ENCODE measurements around the gene ECSIT. TPM values are rescaled to one million over a fixed set of nuclear protein-coding genes. Genes with fewer than 3 reads are reported as not detected.

Gene ECSIT
- polyA plus RNA-seq, 2 of the 4 experiments (the other 2 are of a cell fraction): 23.0 to 29.7 TPM

DNA sequence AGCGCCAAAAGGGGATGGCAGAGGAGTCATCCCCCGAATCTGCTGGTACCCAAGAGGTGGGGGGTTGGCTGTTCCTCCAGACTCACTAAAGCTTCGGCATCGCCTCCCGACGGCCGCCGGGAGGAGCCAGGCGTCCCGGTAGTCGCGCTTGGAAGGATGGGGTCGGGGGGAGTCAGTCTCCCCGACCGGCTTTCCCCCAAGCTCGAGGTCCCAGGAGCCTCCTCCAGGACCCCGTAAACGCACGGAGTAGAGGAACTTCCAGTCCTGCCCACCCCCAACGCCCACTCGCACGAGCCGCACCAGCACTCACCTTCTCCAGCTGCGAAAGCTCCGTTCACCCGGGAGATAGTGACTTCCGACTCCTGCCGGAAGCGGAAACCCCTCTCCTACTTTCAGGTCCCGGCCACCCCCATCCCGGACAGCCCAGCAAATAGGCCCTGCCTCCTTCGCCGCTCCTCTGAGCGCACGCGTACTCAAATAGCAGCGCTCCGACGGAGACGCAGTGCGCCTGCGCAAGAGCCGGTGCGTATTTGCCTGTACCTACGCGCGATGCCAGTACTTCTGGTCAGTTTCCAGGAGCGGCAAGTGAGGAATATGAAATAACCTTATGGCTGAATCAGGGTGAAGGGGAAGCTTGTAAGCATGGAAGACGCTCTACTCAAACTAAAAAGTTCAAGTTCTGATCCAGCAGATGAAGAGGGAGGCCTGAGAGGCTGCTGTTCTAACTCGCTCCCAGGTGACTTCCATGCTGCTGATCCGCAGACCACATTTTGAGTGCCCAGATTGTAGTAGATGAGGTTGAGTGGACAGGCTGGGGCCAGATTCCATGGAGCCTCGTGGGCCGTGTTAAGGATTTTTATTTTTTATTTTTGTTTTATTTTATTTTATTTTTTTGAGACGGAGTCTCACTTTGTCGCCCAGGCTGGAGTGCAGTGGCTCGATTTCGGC lies 30.2 kb upstream of the ECSIT start, which contains the start of gene ELOF1:
Gene ELOF1 (minus strand): TSS at position 350 of the 948 bp plus-strand sequence. CDS start 4,883 bp downstream, outside the sequence.
- H3K9me3 ChIP-seq: no peaks in the 10 kb centered on the region
- DNase-seq (ENCODE audit: low read depth in 1 of 2, low spot score in 1 of 2) (peak; percentile 94 to 97), FAIRE-seq (no peak), ATAC-seq (peak; percentile 99 to 100)
- CTCF ChIA-PET: interaction anchor here (0.7 to 2.1 kb wide), 6 partner anchors 13 to 100 kb away, joined by 3 to 11 read pairs (median 4); no protein-coding TSS in a partner anchor
- TF ChIP-seq, protein P1, sequence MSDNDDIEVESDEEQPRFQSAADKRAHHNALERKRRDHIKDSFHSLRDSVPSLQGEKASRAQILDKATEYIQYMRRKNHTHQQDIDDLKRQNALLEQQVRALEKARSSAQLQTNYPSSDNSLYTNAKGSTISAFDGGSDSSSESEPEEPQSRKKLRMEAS (IDR thresholded peaks at IDR 0.05): 0 out of 2 replicates have a peak, but pooled peaks have one; percentile 33
- TF ChIP-seq MAZ (IDR thresholded peaks at IDR 0.05; ENCODE audit: borderline replicate concordance, low read depth, low read length) (peak; percentile 64; the same call in 1 of the 2 replicates), MAFK (IDR thresholded peaks at IDR 0.05; ENCODE audit: partially characterized antibody) (no peak), POLR2A (IDR thresholded peaks at IDR 0.05; ENCODE audit: low read length) (peak; percentile 68), KDM5A (IDR thresholded peaks at IDR 0.05) (0 out of 2 replicates have a peak, but pooled peaks have one; percentile 20), PHF8 (IDR thresholded peaks at IDR 0.05; ENCODE audit: borderline replicate concordance, low read depth) (0 out of 2 replicates have a peak, but pooled peaks have one; percentile 7), JUN (IDR thresholded peaks at IDR 0.05) (peak in 1 of 2 experiments; percentile 73; a peak in 3 of 5 replicates), SREBF2 (IDR thresholded peaks at IDR 0.05) (no peak)
- TF ChIP-seq, protein P2, sequence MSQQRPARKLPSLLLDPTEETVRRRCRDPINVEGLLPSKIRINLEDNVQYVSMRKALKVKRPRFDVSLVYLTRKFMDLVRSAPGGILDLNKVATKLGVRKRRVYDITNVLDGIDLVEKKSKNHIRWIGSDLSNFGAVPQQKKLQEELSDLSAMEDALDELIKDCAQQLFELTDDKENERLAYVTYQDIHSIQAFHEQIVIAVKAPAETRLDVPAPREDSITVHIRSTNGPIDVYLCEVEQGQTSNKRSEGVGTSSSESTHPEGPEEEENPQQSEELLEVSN (IDR thresholded peaks at IDR 0.05; ENCODE audit: borderline replicate concordance, low read depth): peak; percentile 34; the same call in 1 of the 2 replicates
- TF ChIP-seq, protein P3, sequence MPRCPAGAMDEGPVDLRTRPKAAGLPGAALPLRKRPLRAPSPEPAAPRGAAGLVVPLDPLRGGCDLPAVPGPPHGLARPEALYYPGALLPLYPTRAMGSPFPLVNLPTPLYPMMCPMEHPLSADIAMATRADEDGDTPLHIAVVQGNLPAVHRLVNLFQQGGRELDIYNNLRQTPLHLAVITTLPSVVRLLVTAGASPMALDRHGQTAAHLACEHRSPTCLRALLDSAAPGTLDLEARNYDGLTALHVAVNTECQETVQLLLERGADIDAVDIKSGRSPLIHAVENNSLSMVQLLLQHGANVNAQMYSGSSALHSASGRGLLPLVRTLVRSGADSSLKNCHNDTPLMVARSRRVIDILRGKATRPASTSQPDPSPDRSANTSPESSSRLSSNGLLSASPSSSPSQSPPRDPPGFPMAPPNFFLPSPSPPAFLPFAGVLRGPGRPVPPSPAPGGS (IDR thresholded peaks at IDR 0.05): peak; percentile 58; the same call in 1 of the 3 replicates
- peak within 1 kb of the TSS; percentile 74 for H3K4me3 ChIP-seq
- H3K27ac ChIP-seq: peak within 1 kb of the TSS; percentile 79 to 88
- H3K4me2 ChIP-seq: peak within 1 kb of the TSS; percentile 82
- POLR2A ChIA-PET: interaction anchor here (0.6 to 1.7 kb wide), 7 partner anchors 9 to 50 kb away, joined by 3 to 7 read pairs (median 3); partner anchors contain the start of gene ECSIT
- WGBS (ENCODE audit: missing lambda C conversion rate): 4% methylated on average over 20 of the region's 57 CpGs
- H3K4me1 ChIP-seq: peaks cover 7% of the 10 kb centered on the region; the same call in 2 of the 3 replicates

DNA sequence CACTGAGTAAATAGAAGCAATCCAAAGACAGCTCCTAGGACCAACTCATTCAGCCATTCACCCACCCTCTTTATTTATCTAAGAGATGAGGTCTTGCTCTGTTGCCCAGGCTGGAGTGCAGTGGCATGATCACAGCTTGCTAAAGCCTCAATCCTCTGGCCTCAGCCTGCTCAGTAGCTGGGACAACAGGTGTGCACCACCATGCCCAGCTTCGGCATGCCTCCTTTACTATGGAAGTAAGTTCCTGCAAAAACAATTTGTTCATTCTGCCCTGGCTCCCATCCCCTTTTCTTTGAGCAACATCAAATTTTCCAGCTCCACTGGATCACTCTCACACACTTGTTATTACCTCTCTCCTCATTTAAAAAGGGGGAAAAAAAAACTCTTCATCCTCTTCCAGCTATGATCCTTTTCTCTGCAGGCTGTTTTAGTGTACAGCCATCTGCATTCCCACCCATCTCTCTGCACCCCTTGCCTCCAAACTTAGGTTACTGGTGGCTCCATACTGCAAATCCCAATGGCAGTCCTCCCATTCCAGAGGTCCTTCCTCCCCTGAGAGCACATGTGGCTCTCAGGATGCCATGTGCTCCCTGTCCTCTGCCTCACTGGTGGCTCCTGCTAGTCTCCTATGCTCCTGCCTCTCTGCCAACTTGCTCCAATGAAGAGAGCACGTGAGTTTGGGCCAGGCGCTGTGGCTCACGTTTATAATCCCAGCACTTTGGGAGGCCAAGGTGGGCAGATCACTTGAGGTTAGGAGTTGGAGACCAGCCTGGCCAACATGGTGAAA lies 27.9 kb upstream of the ECSIT start:
- Histone ChIP-seq H3K9me3 (no peaks in the 10 kb centered on the region), H3K4me3 (no peak overlapping the region), H3K4me2 (no peak overlapping the region), H3K4me1 (peaks cover 7% of the 10 kb centered on the region; the same call in 2 of the 3 replicates), H3K27ac (no peak overlapping the region)
- no peak for FAIRE-seq
- CTCF ChIA-PET: interaction anchor here (0.6 to 1.5 kb wide), 2 partner anchors 21 to 406 kb away, joined by 3 read pairs; no protein-coding TSS in a partner anchor
- DNase-seq (ENCODE audit: low read depth in 1 of 2, low spot score in 1 of 2): no peak
- 94% methylated on average over 3 of the region's 4 CpGs for WGBS (ENCODE audit: missing lambda C conversion rate)
- POLR2A ChIA-PET: no interaction called here
- no peak for ATAC-seq
- TF ChIP-seq BHLHE40 (IDR thresholded peaks at IDR 0.05; ENCODE audit: low read depth, low read length) (no peak), HDAC2 (IDR thresholded peaks at IDR 0.05) (no peak), ZNF302 (CRISPR knock-in tag; IDR thresholded peaks at IDR 0.05) (no peak), CBX8 (IDR thresholded peaks at IDR 0.05) (no peak), KDM5A (IDR thresholded peaks at IDR 0.05) (no peak), CBX2 (IDR thresholded peaks at IDR 0.05; ENCODE audit: borderline replicate concordance, low read depth) (no peak), HOXB5 (CRISPR knock-in tag; IDR thresholded peaks at IDR 0.05) (no peak), RARB (CRISPR knock-in tag; IDR thresholded peaks at IDR 0.05) (no peak), JUN (IDR thresholded peaks at IDR 0.05) (no peak), ZC3H11A (IDR thresholded peaks at IDR 0.05) (no peak)
- TF ChIP-seq, protein P4, sequence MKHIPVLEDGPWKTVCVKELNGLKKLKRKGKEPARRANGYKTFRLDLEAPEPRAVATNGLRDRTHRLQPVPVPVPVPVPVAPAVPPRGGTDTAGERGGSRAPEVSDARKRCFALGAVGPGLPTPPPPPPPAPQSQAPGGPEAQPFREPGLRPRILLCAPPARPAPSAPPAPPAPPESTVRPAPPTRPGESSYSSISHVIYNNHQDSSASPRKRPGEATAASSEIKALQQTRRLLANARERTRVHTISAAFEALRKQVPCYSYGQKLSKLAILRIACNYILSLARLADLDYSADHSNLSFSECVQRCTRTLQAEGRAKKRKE (CRISPR knock-in tag; IDR thresholded peaks at IDR 0.05; ENCODE audit: low read depth): no peak
- TF ChIP-seq, protein P5, sequence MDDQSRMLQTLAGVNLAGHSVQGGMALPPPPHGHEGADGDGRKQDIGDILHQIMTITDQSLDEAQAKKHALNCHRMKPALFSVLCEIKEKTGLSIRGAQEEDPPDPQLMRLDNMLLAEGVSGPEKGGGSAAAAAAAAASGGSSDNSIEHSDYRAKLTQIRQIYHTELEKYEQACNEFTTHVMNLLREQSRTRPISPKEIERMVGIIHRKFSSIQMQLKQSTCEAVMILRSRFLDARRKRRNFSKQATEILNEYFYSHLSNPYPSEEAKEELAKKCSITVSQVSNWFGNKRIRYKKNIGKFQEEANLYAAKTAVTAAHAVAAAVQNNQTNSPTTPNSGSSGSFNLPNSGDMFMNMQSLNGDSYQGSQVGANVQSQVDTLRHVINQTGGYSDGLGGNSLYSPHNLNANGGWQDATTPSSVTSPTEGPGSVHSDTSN (IDR thresholded peaks at IDR 0.05): no peak
- TF ChIP-seq, protein P6, sequence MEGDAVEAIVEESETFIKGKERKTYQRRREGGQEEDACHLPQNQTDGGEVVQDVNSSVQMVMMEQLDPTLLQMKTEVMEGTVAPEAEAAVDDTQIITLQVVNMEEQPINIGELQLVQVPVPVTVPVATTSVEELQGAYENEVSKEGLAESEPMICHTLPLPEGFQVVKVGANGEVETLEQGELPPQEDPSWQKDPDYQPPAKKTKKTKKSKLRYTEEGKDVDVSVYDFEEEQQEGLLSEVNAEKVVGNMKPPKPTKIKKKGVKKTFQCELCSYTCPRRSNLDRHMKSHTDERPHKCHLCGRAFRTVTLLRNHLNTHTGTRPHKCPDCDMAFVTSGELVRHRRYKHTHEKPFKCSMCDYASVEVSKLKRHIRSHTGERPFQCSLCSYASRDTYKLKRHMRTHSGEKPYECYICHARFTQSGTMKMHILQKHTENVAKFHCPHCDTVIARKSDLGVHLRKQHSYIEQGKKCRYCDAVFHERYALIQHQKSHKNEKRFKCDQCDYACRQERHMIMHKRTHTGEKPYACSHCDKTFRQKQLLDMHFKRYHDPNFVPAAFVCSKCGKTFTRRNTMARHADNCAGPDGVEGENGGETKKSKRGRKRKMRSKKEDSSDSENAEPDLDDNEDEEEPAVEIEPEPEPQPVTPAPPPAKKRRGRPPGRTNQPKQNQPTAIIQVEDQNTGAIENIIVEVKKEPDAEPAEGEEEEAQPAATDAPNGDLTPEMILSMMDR (IDR thresholded peaks at IDR 0.05): no peak
- TF ChIP-seq, protein P7, sequence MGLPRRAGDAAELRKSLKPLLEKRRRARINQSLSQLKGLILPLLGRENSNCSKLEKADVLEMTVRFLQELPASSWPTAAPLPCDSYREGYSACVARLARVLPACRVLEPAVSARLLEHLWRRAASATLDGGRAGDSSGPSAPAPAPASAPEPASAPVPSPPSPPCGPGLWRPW (IDR thresholded peaks at IDR 0.05): no peak
- TF ChIP-seq, protein P8, sequence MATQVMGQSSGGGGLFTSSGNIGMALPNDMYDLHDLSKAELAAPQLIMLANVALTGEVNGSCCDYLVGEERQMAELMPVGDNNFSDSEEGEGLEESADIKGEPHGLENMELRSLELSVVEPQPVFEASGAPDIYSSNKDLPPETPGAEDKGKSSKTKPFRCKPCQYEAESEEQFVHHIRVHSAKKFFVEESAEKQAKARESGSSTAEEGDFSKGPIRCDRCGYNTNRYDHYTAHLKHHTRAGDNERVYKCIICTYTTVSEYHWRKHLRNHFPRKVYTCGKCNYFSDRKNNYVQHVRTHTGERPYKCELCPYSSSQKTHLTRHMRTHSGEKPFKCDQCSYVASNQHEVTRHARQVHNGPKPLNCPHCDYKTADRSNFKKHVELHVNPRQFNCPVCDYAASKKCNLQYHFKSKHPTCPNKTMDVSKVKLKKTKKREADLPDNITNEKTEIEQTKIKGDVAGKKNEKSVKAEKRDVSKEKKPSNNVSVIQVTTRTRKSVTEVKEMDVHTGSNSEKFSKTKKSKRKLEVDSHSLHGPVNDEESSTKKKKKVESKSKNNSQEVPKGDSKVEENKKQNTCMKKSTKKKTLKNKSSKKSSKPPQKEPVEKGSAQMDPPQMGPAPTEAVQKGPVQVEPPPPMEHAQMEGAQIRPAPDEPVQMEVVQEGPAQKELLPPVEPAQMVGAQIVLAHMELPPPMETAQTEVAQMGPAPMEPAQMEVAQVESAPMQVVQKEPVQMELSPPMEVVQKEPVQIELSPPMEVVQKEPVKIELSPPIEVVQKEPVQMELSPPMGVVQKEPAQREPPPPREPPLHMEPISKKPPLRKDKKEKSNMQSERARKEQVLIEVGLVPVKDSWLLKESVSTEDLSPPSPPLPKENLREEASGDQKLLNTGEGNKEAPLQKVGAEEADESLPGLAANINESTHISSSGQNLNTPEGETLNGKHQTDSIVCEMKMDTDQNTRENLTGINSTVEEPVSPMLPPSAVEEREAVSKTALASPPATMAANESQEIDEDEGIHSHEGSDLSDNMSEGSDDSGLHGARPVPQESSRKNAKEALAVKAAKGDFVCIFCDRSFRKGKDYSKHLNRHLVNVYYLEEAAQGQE (IDR thresholded peaks at IDR 0.05): no peak
